SK-N-SH (cell line): ENCODE measurements around the gene POLA1. TPM values are rescaled to one million over a fixed set of nuclear protein-coding genes. Genes with fewer than 3 reads are reported as not detected.

Experiments used
- CTCF ChIA-PET: fragments of 300-600, 350-600 bp; formaldehyde crosslinking; extraction: SDS; loops from one replicate; lab custom pipeline; 2021; lab: Yijun Ruan, JAX
- POLR2A ChIA-PET: fragments of 350-600 bp; sonication (Branson Sonifier 250); formaldehyde crosslinking; extraction: SDS; loops from one replicate; lab custom pipeline; 2020; ENCODE audit warnings: antibody characterized with exemption, inconsistent platforms; lab: Yijun Ruan, JAX
- DNase-seq: peaks from one replicate; pipeline ENCODE4 v3.0.0; 2012
- H2AFZ ChIP-seq: fragments of 200-600 bp; sonication (generic); 2 replicates; pipeline ENCODE4 v1.8.1; 2016; ENCODE audit warnings: antibody characterized with exemption, mild to moderate bottlenecking, low read depth
- H3F3A ChIP-seq: fragments of 200-600 bp; sonication (generic); replicated peaks from 2 replicates; pipeline ENCODE3; 2016; ENCODE audit warnings: antibody characterized with exemption, mild to moderate bottlenecking; ENCODE audit not compliant: insufficient read depth
- H3K27ac ChIP-seq, 2 experiments: fragments of 200-500 bp in 1 of 2; fragments of 200-600 bp in 1 of 2; sonication (Bioruptor generic) in 1 of 2; sonication (generic), shearing (Covaris generic) in 1 of 2; 2 replicates each; pipeline versions ENCODE4 v1.5.1 to v1.6.1; 2014 to 2016; ENCODE audit warnings: low read depth in 2 of 2, inconsistent platforms in 1 of 2, low read length in 1 of 2, mild to moderate bottlenecking in 1 of 2, mixed read lengths in 1 of 2
- H3K27me3 ChIP-seq: fragments of 200-600 bp; sonication (generic), shearing (Covaris generic); 2 replicates; pipeline ENCODE4 v1.6.1; 2016; ENCODE audit warnings: mixed run types; ENCODE audit not compliant: insufficient read depth
- H3K36me3 ChIP-seq, 2 experiments: fragments of 200-500 bp in 1 of 2; fragments of 200-600 bp in 1 of 2; sonication (Bioruptor generic) in 1 of 2; sonication (generic) in 1 of 2; replicated peaks in 1 of 2; 2 replicates each; pipeline versions ENCODE3 to v1.5.1; 2014 to 2016; ENCODE audit warnings: low read length in 1 of 2, mild to moderate bottlenecking in 1 of 2; ENCODE audit not compliant: insufficient read depth in 2 of 2, control insufficient read depth in 1 of 2
- H3K4me1 ChIP-seq, 2 experiments: fragments of 200-500 bp in 1 of 2; fragments of 200-600 bp in 1 of 2; sonication (Bioruptor generic) in 1 of 2; sonication (generic), shearing (Covaris generic) in 1 of 2; 2 replicates each; pipeline versions ENCODE4 v1.5.1 to v1.6.1; 2014 to 2016; ENCODE audit warnings: low read depth in 1 of 2, low read length in 1 of 2, mixed run types in 1 of 2; ENCODE audit not compliant: insufficient read depth in 2 of 2, control insufficient read depth in 1 of 2
- H3K4me2 ChIP-seq: fragments of 200-600 bp; sonication (generic), shearing (Covaris generic); 2 replicates; pipeline ENCODE4 v1.6.1; 2017; ENCODE audit warnings: mixed run types
- H3K4me3 ChIP-seq, 2 experiments: fragments of 200-500 bp in 1 of 2; fragments of 200-600 bp in 1 of 2; sonication (Bioruptor generic) in 1 of 2; sonication (generic), shearing (Covaris generic) in 1 of 2; 2 replicates each; pipeline versions ENCODE4 v1.5.1 to v1.8.1; 2014 to 2016; ENCODE audit warnings: low read depth in 2 of 2, inconsistent platforms in 1 of 2, low read length in 1 of 2, mild to moderate bottlenecking in 1 of 2, mixed read lengths in 1 of 2, moderate library complexity in 1 of 2
- H3K79me2 ChIP-seq: fragments of 200-600 bp; sonication (generic); 2 replicates; pipeline ENCODE4 v1.8.1; 2017; ENCODE audit warnings: mild to moderate bottlenecking; ENCODE audit not compliant: insufficient read depth
- H3K9ac ChIP-seq: fragments of 200-600 bp; sonication (generic); 2 replicates; pipeline ENCODE4 v1.6.1; 2017; ENCODE audit warnings: mixed run types
- H3K9me2 ChIP-seq: fragments of 200-600 bp; sonication (generic); 2 replicates; pipeline ENCODE4 v1.6.1; 2017; ENCODE audit warnings: mixed run types
- H3K9me3 ChIP-seq: fragments of 200-600 bp; sonication (generic); 2 replicates; pipeline ENCODE4 v1.6.1; 2017; ENCODE audit warnings: mixed run types, mild to moderate bottlenecking, moderate library complexity
- H4K20me1 ChIP-seq: fragments of 200-600 bp; sonication (generic); 2 replicates; pipeline ENCODE4 v1.6.1; 2017; ENCODE audit warnings: mild to moderate bottlenecking, mixed run types; ENCODE audit not compliant: insufficient read depth
- CHD2 ChIP-seq: fragments of 150-350 bp; IDR thresholded peaks from 2 replicates; pipeline ENCODE4 v1.6.1; 2018; ENCODE audit warnings: low read length; ENCODE audit not compliant: partially characterized antibody
- CTCF ChIP-seq: fragments of 200-600 bp; sonication (generic); IDR thresholded peaks from 2 replicates; pipeline ENCODE4 v1.6.1; 2017; ENCODE audit warnings: antibody characterized with exemption, mild to moderate bottlenecking, moderate library complexity
- ELF1 ChIP-seq: IDR thresholded peaks from 2 replicates; pipeline ENCODE4 v1.4.0; 2012
- EZH2phosphoT487 ChIP-seq: fragments of 200-600 bp; sonication (generic); IDR thresholded peaks from 2 replicates; pipeline ENCODE4 v1.6.1; 2017; ENCODE audit warnings: low read depth, mixed run types, mild to moderate bottlenecking, antibody characterized with exemption, moderate library complexity, borderline replicate concordance
- GABPA ChIP-seq: IDR thresholded peaks from 2 replicates; pipeline ENCODE4 v1.4.0; 2012; ENCODE audit warnings: low read depth, mild to moderate bottlenecking
- MEF2A ChIP-seq: IDR thresholded peaks from 2 replicates; pipeline ENCODE4 v1.4.0; 2012; ENCODE audit warnings: low read depth, borderline replicate concordance
- MXI1 ChIP-seq: IDR thresholded peaks from 2 replicates; pipeline ENCODE4 v1.6.1; 2012; ENCODE audit warnings: mild to moderate bottlenecking, low read depth, low read length, improper control_type of control experiment
- NFIC ChIP-seq: IDR thresholded peaks from 2 replicates; pipeline ENCODE4 v1.4.0; 2012; ENCODE audit warnings: borderline replicate concordance
- NRF1 ChIP-seq: IDR thresholded peaks from 2 replicates; pipeline ENCODE4 v1.6.1; 2012; ENCODE audit warnings: low read depth, mild to moderate bottlenecking, low read length
- POLR2AphosphoS5 ChIP-seq: IDR thresholded peaks from 2 replicates; pipeline ENCODE4 v1.6.1; 2012; ENCODE audit warnings: low read depth, low read length
- RAD21 ChIP-seq: IDR thresholded peaks from 2 replicates; pipeline ENCODE4 v1.6.1; 2012; ENCODE audit warnings: mild to moderate bottlenecking, low read length
- RCOR1 ChIP-seq: fragments of 150-350 bp; IDR thresholded peaks from 2 replicates; pipeline ENCODE4 v1.6.1; 2017; ENCODE audit warnings: antibody characterized with exemption, low read length
- RFX5 ChIP-seq: IDR thresholded peaks from 2 replicates; pipeline ENCODE4 v1.6.1; 2012; ENCODE audit warnings: mild to moderate bottlenecking, improper control_type of control experiment, low read length
- RXRA ChIP-seq: IDR thresholded peaks from 2 replicates; pipeline ENCODE4 v1.4.0; 2012; ENCODE audit warnings: low read depth, mild to moderate bottlenecking, borderline replicate concordance
- SIN3A ChIP-seq: IDR thresholded peaks from 2 replicates; pipeline ENCODE4 v1.6.1; 2012; ENCODE audit warnings: low read depth, mild to moderate bottlenecking, low read length, moderate library complexity, borderline replicate concordance
- SMC3 ChIP-seq: IDR thresholded peaks from 2 replicates; pipeline ENCODE4 v1.6.1; 2012; ENCODE audit warnings: low read depth, low read length, improper control_type of control experiment
- TCF12 ChIP-seq: IDR thresholded peaks from 2 replicates; pipeline ENCODE4 v1.4.0; 2012
- TEAD4 ChIP-seq: IDR thresholded peaks from 2 replicates; pipeline ENCODE4 v1.4.0; 2012; ENCODE audit warnings: mild to moderate bottlenecking, borderline replicate concordance; ENCODE audit not compliant: insufficient read depth
- ZBTB33 ChIP-seq: IDR thresholded peaks from 2 replicates; pipeline ENCODE4 v1.4.0; 2012; ENCODE audit warnings: low read depth, borderline replicate concordance
- WGBS: methylation state at CpG from one replicate; pipeline ENCODE4 v1.1.6; 2017; ENCODE audit warnings: low lambda C conversion rate; 5-methylcytosine and 5-hydroxymethylcytosine counted together
- polyA plus RNA-seq, 3 experiments: library from polyadenylated mRNA; depleted of rRNA; stranded (reverse); fragments of >200 nt; gene quantifications; 2 replicates each; pipeline ENCODE4 v1.2.3, GENCODE V29; 2012

The POLA1 gene
- polyA plus RNA-seq, 1 of the 3 experiments (the other 2 are of a cell fraction) = 2.8 TPM

- ChIA-PET POLR2A (no interaction called here), CTCF (no interaction called here)
- DNase-seq = no peak
- Histone ChIP-seq H2AFZ (no peak overlapping the region), H3K27me3 (no peaks in the 10 kb centered on the region), H3F3A (no peaks in the 10 kb centered on the region), H3K9me3 (no peaks in the 10 kb centered on the region), H4K20me1 (no peaks in the 10 kb centered on the region), H3K27ac (no peak overlapping the region), H3K4me3 (no peak overlapping the region), H3K9me2 (no peaks in the 10 kb centered on the region), H3K36me3 (no peaks in the 10 kb centered on the region), H3K79me2 (no peaks in the 10 kb centered on the region), H3K9ac (no peak overlapping the region), H3K4me1 (no peaks in the 10 kb centered on the region), H3K4me2 (no peak overlapping the region)
- TF ChIP-seq CTCF (no peak), GABPA (no peak), ELF1 (no peak), MEF2A (no peak), SMC3 (no peak), MXI1 (no peak), NFIC (no peak), SIN3A (no peak), NRF1 (no peak), RCOR1 (no peak), RFX5 (no peak), TEAD4 (no peak), TCF12 (no peak)
These were observed 32.4 kb upstream of the POLA1 start for GRCh38 chrX:24661292-24661691.

- ChIA-PET CTCF (interaction anchor here (1.5 kb wide), 1 partner anchor 14 kb away, joined by 8 read pairs; no protein-coding TSS in a partner anchor), POLR2A (no interaction called here)
- no peak for DNase-seq
- no peaks in the 10 kb centered on the region for H3K9me3 ChIP-seq
- H3K4me3 ChIP-seq = no peak overlapping the region
- H3K27ac ChIP-seq = no peak overlapping the region
- H3K27me3 ChIP-seq = no peaks in the 10 kb centered on the region
- no peak overlapping the region for H2AFZ ChIP-seq
- no peaks in the 10 kb centered on the region for H4K20me1 ChIP-seq
- H3K36me3 ChIP-seq = no peaks in the 10 kb centered on the region
- H3F3A ChIP-seq = no peaks in the 10 kb centered on the region
- H3K9me2 ChIP-seq = no peaks in the 10 kb centered on the region
- WGBS = 38% methylated on average over 4 of the region's 4 CpGs
- H3K9ac ChIP-seq = no peak overlapping the region
- no peak overlapping the region for H3K4me2 ChIP-seq
- no peaks in the 10 kb centered on the region for H3K4me1 ChIP-seq
- TF ChIP-seq POLR2AphosphoS5 = no peak
- no peak for TF ChIP-seq ELF1
- no peak for TF ChIP-seq EZH2phosphoT487
- no peak for TF ChIP-seq ZBTB33
- no peak for TF ChIP-seq NRF1
- TF ChIP-seq RXRA = no peak
- no peak for TF ChIP-seq NFIC
- no peak for TF ChIP-seq SIN3A
- TF ChIP-seq RAD21 = no peak
- TF ChIP-seq SMC3 = no peak
- TF ChIP-seq CHD2 = no peak
- TF ChIP-seq, all 33 proteins: peak for 0
- H3K79me2 ChIP-seq = no peaks in the 10 kb centered on the region
These were observed 31.4 kb upstream of the POLA1 start for GRCh38 chrX:24662352-24662751.
